ENCODE data around the gene GLOD5.
A peak's percentile ranks its signal among the peaks of the same experiment; 100 is the strongest.

Gene GLOD5

DNA sequence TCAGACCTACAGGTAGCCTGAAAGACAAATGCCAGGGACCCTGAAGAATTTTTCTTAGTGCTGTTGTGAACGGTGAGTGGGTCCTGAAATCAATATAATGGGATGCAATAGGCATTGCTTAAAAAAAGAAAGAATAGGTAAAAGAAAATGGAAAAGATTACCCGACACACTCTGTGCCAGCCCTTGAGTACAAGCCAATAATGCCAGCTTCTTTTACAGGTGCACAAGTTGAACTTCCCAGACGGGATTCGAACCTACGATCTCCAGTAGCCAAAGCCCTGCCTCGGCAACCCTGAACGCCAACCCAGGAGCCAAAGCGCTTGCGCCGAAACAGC is 24.7 kb upstream of the GLOD5 start:
- peak overlapping the region; percentile 35 for H3K4me3 ChIP-seq (ENCODE audit: control insufficient read depth, low read depth, low read length)
- DNase-seq (ENCODE audit: low read depth): no peak
- TF ChIP-seq, protein P1, sequence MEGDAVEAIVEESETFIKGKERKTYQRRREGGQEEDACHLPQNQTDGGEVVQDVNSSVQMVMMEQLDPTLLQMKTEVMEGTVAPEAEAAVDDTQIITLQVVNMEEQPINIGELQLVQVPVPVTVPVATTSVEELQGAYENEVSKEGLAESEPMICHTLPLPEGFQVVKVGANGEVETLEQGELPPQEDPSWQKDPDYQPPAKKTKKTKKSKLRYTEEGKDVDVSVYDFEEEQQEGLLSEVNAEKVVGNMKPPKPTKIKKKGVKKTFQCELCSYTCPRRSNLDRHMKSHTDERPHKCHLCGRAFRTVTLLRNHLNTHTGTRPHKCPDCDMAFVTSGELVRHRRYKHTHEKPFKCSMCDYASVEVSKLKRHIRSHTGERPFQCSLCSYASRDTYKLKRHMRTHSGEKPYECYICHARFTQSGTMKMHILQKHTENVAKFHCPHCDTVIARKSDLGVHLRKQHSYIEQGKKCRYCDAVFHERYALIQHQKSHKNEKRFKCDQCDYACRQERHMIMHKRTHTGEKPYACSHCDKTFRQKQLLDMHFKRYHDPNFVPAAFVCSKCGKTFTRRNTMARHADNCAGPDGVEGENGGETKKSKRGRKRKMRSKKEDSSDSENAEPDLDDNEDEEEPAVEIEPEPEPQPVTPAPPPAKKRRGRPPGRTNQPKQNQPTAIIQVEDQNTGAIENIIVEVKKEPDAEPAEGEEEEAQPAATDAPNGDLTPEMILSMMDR (conservative IDR thresholded peaks at IDR 0.05; ENCODE audit: control insufficient read depth, insufficient read depth, low read depth, low read length): no peak

DNA sequence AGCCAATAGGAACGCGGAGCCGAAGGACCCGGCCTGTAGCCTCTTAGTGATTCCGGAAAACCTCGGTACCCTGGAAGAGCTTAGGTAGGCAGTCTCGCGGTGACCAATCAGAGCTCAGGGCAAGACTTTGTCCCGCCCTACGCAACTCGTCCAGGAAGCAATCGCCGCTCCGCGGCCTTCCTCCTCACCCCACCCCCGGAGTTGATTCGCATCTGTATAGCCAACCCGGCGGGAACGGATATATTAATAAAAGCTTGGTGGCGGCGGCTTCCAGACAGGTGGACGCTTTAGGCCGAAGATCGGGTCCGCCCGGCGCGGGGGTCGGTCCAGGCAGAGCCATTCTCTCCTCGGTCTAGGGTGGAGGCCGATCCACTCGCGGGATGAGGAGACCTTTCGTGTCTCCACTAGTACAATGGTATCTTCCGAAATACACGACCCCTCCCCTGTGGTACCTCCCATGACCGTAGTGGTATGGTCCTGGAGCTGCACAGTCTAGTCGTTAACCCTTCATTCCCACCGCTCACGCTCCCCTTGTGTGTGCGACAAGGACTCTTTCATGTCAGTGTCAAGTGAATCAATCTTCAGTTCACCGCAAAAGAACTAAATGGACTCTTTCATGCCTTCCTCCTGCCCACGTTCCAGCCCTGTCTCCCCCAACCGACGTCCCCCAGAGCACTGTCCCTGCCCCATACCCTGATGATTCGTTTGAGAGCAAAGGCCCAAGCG is 24.2 kb upstream of the GLOD5 start:
- TF ChIP-seq, protein P1 (conservative IDR thresholded peaks at IDR 0.05; ENCODE audit: control insufficient read depth, insufficient read depth, low read depth, low read length): no peak
- peak; percentile 97 for DNase-seq (ENCODE audit: low read depth)
- H3K4me3 ChIP-seq (ENCODE audit: control insufficient read depth, low read depth, low read length): peak overlapping the region; percentile 66

DNA sequence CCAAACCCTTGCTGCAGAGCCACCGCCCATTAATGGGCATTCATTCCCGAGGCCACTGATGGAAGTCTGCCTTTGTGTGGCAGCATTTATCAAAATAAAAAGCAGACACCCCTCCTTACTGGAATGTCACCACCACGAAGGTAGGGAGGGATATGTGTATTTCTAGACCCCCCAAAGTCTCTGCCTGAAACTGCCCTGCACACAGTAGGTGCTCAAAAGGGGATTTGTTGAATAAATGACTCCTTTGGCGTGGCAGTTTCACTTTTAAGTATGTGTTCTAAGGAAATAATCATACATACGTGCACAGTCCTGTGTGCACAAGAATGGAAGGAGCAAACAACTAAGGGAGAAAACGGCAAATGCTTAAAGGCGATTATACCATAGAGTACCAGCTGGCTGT is 23.6 kb upstream of the GLOD5 start:
- peak overlapping the region; percentile 66 for H3K4me3 ChIP-seq (ENCODE audit: control insufficient read depth, low read depth, low read length)
- DNase-seq (ENCODE audit: low read depth): no peak
- TF ChIP-seq, protein P1 (conservative IDR thresholded peaks at IDR 0.05; ENCODE audit: control insufficient read depth, insufficient read depth, low read depth, low read length): no peak

DNA sequence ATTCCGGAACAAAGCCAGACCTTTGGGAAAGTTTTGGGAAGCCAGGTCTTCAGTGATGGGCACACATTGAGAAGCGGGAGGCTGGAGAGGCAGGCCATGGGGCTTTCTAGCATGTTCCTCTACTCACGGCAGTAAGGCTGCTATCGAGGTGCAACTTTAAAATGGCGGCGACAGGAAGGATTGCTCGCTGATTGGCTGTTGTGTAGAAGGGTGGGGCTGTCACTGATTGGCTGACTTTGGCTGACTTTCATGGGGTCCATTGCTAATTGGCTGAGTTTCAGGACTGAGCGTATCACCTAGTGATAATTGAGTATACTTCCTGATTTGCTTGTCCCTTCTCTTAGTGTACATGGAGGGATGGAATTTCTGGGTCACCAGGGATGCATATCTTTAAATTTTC is 19.7 kb upstream of the GLOD5 start:
- TF ChIP-seq, protein P1 (conservative IDR thresholded peaks at IDR 0.05; ENCODE audit: control insufficient read depth, insufficient read depth, low read depth, low read length): no peak
- DNase-seq (ENCODE audit: low read depth): no peak
- H3K4me3 ChIP-seq (ENCODE audit: control insufficient read depth, low read depth, low read length): no peak overlapping the region

DNA sequence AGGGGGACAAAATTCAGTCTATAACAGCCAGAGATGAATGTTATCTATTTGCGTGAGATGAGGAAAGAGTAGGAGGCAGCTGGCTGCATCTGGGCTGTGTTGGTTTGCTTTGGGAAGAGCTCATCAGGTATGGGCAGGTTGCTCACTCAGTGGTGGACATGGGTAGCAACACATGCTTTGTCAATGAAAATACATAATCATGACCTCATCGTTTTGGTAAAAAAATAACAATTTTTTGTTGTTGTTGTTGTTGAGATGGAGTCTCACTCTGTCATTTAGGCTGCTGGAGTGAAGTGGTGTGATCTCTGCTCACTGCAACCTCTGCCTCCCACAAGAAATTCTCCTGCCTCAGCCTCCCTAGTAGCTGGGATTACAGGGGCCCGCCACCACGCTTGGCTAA is 16.3 kb upstream of the GLOD5 start:
- H3K4me3 ChIP-seq (ENCODE audit: control insufficient read depth, low read depth, low read length): no peak overlapping the region
- no peak for DNase-seq (ENCODE audit: low read depth)
- TF ChIP-seq, protein P1 (conservative IDR thresholded peaks at IDR 0.05; ENCODE audit: control insufficient read depth, insufficient read depth, low read depth, low read length): no peak

DNA sequence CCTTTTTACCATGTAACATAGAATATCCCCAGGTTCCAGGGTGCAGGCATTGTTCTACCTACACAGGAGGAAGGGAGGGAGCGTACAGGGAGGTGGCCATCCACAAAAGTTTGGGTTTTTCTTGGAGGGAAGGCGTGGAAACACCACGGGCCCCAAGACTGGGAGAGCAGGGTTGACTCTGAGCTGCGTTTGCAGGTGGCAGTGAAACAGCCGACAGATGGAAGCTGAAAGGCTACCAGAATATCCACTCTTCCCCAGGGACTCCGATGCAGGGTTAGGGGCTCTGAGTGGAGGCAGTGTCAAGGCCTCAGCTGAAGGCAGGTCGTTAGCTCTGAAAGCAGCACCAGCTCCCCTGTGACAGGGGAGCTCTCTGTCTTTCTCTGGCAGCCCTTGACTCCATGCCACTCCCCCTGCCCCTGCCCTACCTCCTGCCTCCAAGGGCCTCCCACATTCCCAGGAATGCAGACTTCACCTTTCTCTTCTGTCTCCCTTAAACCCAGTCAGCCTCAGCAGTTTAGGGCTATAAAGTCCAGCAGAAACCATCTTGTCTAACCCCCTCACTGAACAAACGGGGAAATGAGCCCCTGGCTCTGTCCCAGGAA is 14.0 kb upstream of the GLOD5 start:
- TF ChIP-seq, protein P1 (conservative IDR thresholded peaks at IDR 0.05; ENCODE audit: control insufficient read depth, insufficient read depth, low read depth, low read length): no peak
- H3K4me3 ChIP-seq (ENCODE audit: control insufficient read depth, low read depth, low read length): no peak overlapping the region
- no peak for DNase-seq (ENCODE audit: low read depth)
